H1 (cell line): ENCODE measurements around the gene MFNG. TPM values are rescaled to one million over a fixed set of nuclear protein-coding genes. Genes with fewer than 3 reads are reported as not detected.

Experiments
- ATF2 ChIP-seq: IDR thresholded peaks from 2 replicates; pipeline ENCODE4 v1.6.1; 2012; ENCODE audit warnings: low read length, inconsistent platforms
- CHD1 ChIP-seq: IDR thresholded peaks from 2 replicates; pipeline ENCODE4 v1.6.1; 2012; ENCODE audit warnings: low read depth, low read length, improper control_type of control experiment
- CHD2 ChIP-seq: IDR thresholded peaks from 2 replicates; pipeline ENCODE4 v1.6.1; 2012; ENCODE audit warnings: low read length, improper control_type of control experiment
- EZH2 ChIP-seq: fragments of 200-600 bp; sonication (generic); IDR thresholded peaks from 2 replicates; pipeline ENCODE4 v1.7.1; 2012; ENCODE audit warnings: low read depth, mild to moderate bottlenecking, moderate library complexity, low read length, inconsistent platforms; ENCODE audit not compliant: severe bottlenecking
- JUN ChIP-seq: IDR thresholded peaks from 2 replicates; pipeline ENCODE4 v1.6.1; 2011; ENCODE audit warnings: low read depth, mild to moderate bottlenecking, improper control_type of control experiment, low read length
- RNF2 ChIP-seq: fragments of 200-900, 300-1000 bp; sonication (generic); IDR thresholded peaks from 2 replicates; pipeline ENCODE4 v1.7.1; 2016; ENCODE audit warnings: borderline replicate concordance, low read depth, mild to moderate bottlenecking, antibody characterized with exemption, low read length; ENCODE audit not compliant: poor library complexity, severe bottlenecking; ENCODE audit errors: missing control alignments
- SIN3A ChIP-seq, 2 experiments: IDR thresholded peaks in 1 of 2; conservative IDR thresholded peaks in 1 of 2; 2 replicates each; pipeline ENCODE4 v1.6.1; 2011 to 2012; ENCODE audit warnings: low read length in 2 of 2, improper control_type of control experiment in 1 of 2, low read depth in 1 of 2, mild to moderate bottlenecking in 1 of 2
- SP4 ChIP-seq: IDR thresholded peaks from 2 replicates; pipeline ENCODE4 v1.6.1; 2012; ENCODE audit warnings: low read length, inconsistent platforms
- TAF1 ChIP-seq: IDR thresholded peaks from 2 replicates; pipeline ENCODE4 v1.6.1; 2011; ENCODE audit warnings: mild to moderate bottlenecking, low read depth, low read length
- polyA plus RNA-seq, 7 experiments: library from polyadenylated mRNA; depleted of rRNA in 3 of 7; stranded (reverse) in 5 of 7; unstranded in 2 of 7; fragments of >200 nt in 5 of 7; fragments of 200-250 nt in 2 of 7; gene quantifications; 1 replicate in 5 of 7; 2 replicates in 1 of 7; 4 replicates in 1 of 7; pipeline versions ENCODE4 v1.2.1 to v1.2.3, GENCODE V29; 2011 to 2013; ENCODE audit warnings: missing spikeins in 2 of 7, mixed read lengths in 2 of 7
- total RNA-seq: library from RNA; stranded (reverse); fragmentation: NEBNext Ultra II Directional; extraction: Animal tissue kit (Norgen Biotek cat#: 25700); gene quantifications from 2 replicates; pipeline ENCODE4 v1.2.1, GENCODE V29; 2021

The MFNG gene
- total and polyA plus RNA-seq, 2 of the 8 experiments (the other 6 are each of a cell fraction or from before 2014, with no cell fraction given): 1.7 to 5.5 TPM

- TF ChIP-seq SIN3A (conservative IDR thresholded peaks at IDR 0.05 in 1 of 2, IDR thresholded peaks at IDR 0.05 in 1 of 2; ENCODE audit: low read depth in 1 of 2, low read length in 2 of 2): no peak
- no peak for TF ChIP-seq TAF1
- TF ChIP-seq JUN: no peak
- no peak for TF ChIP-seq CHD1
- TF ChIP-seq CHD2: no peak
- TF ChIP-seq SP4: no peak
- no peak for TF ChIP-seq RNF2
- no peak for TF ChIP-seq ATF2
- no peak for TF ChIP-seq EZH2
Observed at GRCh38 chr22:37459206-37459605, 27.0 kb downstream of the MFNG start (continued).
